Transverse colon (tissue), 4 donors: ENCODE results near the gene TRIM37. TPM values are rescaled to one million over a fixed set of nuclear protein-coding genes. Genes with fewer than 3 reads are reported as not detected.

Experiments
- DNase-seq: peaks from one replicate; pipeline ENCODE4 v3.0.0-alpha.2; 2019
- H3K27ac ChIP-seq, 4 donors: fragments of 200-600 bp; sonication (generic); 2 replicates each; pipeline ENCODE4 v1.5.1; 2016 to 2018; ENCODE audit warnings: inconsistent platforms in 4 of 4
- H3K27me3 ChIP-seq: fragments of 200-600 bp; sonication (generic); 2 replicates; pipeline ENCODE4 v1.5.1; 2017; ENCODE audit warnings: inconsistent platforms
- H3K36me3 ChIP-seq, 4 donors: fragments of 200-600 bp; sonication (generic); 2 replicates each; pipeline ENCODE4 v1.5.1; 2017 to 2019; ENCODE audit warnings: inconsistent platforms in 4 of 4
- H3K4me1 ChIP-seq, 4 donors: fragments of 200-600 bp; sonication (generic); 2 replicates each; pipeline ENCODE4 v1.5.1; 2017 to 2020; ENCODE audit warnings: inconsistent platforms in 4 of 4
- H3K4me3 ChIP-seq, 4 donors: fragments of 200-600 bp; sonication (generic); 1 replicate in 1 of 4; 2 replicates in 3 of 4; pipeline versions ENCODE4 v1.5.1 to v1.6.1; 2017 to 2019; ENCODE audit warnings: inconsistent platforms in 4 of 4
- H3K9me3 ChIP-seq, 2 donors: fragments of 200-600 bp; sonication (generic); 2 replicates each; pipeline ENCODE4 v1.5.1; 2017 to 2019; ENCODE audit warnings: inconsistent platforms in 2 of 2
- CTCF ChIP-seq, 5 experiments: fragments of 200-600 bp in 3 of 5; fragments of 450-650 bp in 2 of 5; sonication (generic) in 3 of 5; IDR thresholded peaks; 1 replicate in 2 of 5; 2 replicates in 3 of 5; pipeline ENCODE4 v1.5.1; 2016 to 2017; ENCODE audit warnings: antibody characterized with exemption in 5 of 5, inconsistent platforms in 3 of 5, mild to moderate bottlenecking in 2 of 5, moderate library complexity in 1 of 5
- EP300 ChIP-seq: sonication (generic); formaldehyde crosslinking; IDR thresholded peaks from one replicate; pipeline ENCODE4 v1.6.1; 2017; ENCODE audit warnings: antibody characterized with exemption, low read depth
- POLR2A ChIP-seq: fragments of 450-650 bp; IDR thresholded peaks from one replicate; pipeline ENCODE4 v1.6.1; 2016; ENCODE audit warnings: antibody characterized with exemption, mild to moderate bottlenecking, moderate library complexity
- POLR2AphosphoS5 ChIP-seq, 3 donors: sonication (generic); formaldehyde crosslinking; IDR thresholded peaks; one replicate each; pipeline ENCODE4 v1.6.1; 2016; ENCODE audit warnings: antibody characterized with exemption in 3 of 3
- WGBS, 2 donors: methylation state at CpG; one replicate each; pipeline ENCODE4 v1.1.5; 2018; ENCODE audit warnings: low coverage in 1 of 2; 5-methylcytosine and 5-hydroxymethylcytosine counted together
- in situ Hi-C, 4 donors: fragments of 200-750 bp; cut with MboI; loops; one replicate each; pipeline versions ENCODE4 v1.15.0 to v1.15.1; 2017; ENCODE audit warnings: low sequenced_read_pairs in 3 of 4, low pct_ligation_motif_present in 1 of 4, low pct_unique_long_range_greater_than_20kb in 1 of 4
- intact Hi-C: fragments of 100-400 bp; cut with DNase I; formaldehyde crosslinking; loops from one replicate; pipeline ENCODE4 v1.15.1; 2023; ENCODE audit warnings: low total_unique reads
- total RNA-seq, 4 donors: library from RNA; depleted of rRNA; stranded (reverse); fragments of >200 nt; gene quantifications; one replicate each; pipeline ENCODE4 v1.1.0, GENCODE V29; 2016

TRIM37 gene
- total RNA-seq, 4 donors from 2014 or later, result 2.2 to 18.3 (median 14.7) TPM

GRCh38 chr17:59026176-59026939, 80.3 kb downstream of the TRIM37 start:
- in situ Hi-C loops, result loop anchor here in 1 of 4 donors (25.0 kb wide), 1 partner anchor 89 kb away; no protein-coding TSS in a partner anchor
- Histone ChIP-seq H3K27ac (no peak overlapping the region), H3K4me3 (no peak overlapping the region), H3K27me3 (no peaks in the 10 kb centered on the region), H3K36me3 (peaks cover 0 to 10% (median 3%) of the 10 kb centered on the region in 4 donors), H3K4me1 (peaks cover 0 to 3% (median 0%) of the 10 kb centered on the region in 4 donors), H3K9me3 (no peaks in the 10 kb centered on the region)
- intact Hi-C loops, result no loop called here
- 88 to 100% methylated on average over 1 of the region's 1 CpG for WGBS, 2 donors
- no peak for TF ChIP-seq CTCF (IDR thresholded peaks at IDR 0.05)
- no peak for TF ChIP-seq POLR2A
- TF ChIP-seq EP300, result no peak
- TF ChIP-seq POLR2AphosphoS5 (IDR thresholded peaks at IDR 0.05), result no peak
- no peak for DNase-seq

GRCh38 chr17:59024916-59025315, 81.8 kb downstream of the TRIM37 start:
- H3K27ac ChIP-seq, result no peak overlapping the region
- TF ChIP-seq EP300, result no peak
- TF ChIP-seq CTCF (IDR thresholded peaks at IDR 0.05), result no peak
- TF ChIP-seq POLR2A, result no peak
- no peak for TF ChIP-seq POLR2AphosphoS5 (IDR thresholded peaks at IDR 0.05)
- peaks cover 0 to 10% (median 3%) of the 10 kb centered on the region in 4 donors for H3K36me3 ChIP-seq
- no peak for DNase-seq
- H3K4me3 ChIP-seq, result no peak overlapping the region
- in situ Hi-C loops, result loop anchor here in 1 of 4 donors (25.0 kb wide), 1 partner anchor 88 kb away; no protein-coding TSS in a partner anchor
- WGBS, 2 donors, result 99 to 100% methylated on average over 2 of the region's 2 CpGs
- no peaks in the 10 kb centered on the region for H3K9me3 ChIP-seq
- intact Hi-C loops, result no loop called here
- H3K4me1 ChIP-seq, result peaks cover 0 to 3% (median 0%) of the 10 kb centered on the region in 4 donors
- H3K27me3 ChIP-seq, result no peaks in the 10 kb centered on the region

GRCh38 chr17:59018019-59018418, 88.7 kb downstream of the TRIM37 start:
- 71 to 100% methylated on average over 1 of the region's 1 CpG for WGBS, 2 donors
- in situ Hi-C loops (loop anchor here in 2 of 4 donors (10.0 kb wide), 2 partner anchors 303 to 423 kb away; no protein-coding TSS in a partner anchor), intact Hi-C loops (no loop called here)
- no peak for DNase-seq
- Histone ChIP-seq H3K4me1 (no peaks in the 10 kb centered on the region), H3K9me3 (no peaks in the 10 kb centered on the region), H3K4me3 (no peak overlapping the region), H3K27me3 (no peaks in the 10 kb centered on the region), H3K36me3 (peaks cover 0 to 8% (median 2%) of the 10 kb centered on the region in 4 donors), H3K27ac (no peak overlapping the region)
- TF ChIP-seq POLR2AphosphoS5 (IDR thresholded peaks at IDR 0.05) (no peak), EP300 (no peak), CTCF (IDR thresholded peaks at IDR 0.05) (no peak), POLR2A (no peak)

- Histone ChIP-seq H3K27me3 (no peaks in the 10 kb centered on the region), H3K4me1 (no peaks in the 10 kb centered on the region), H3K4me3 (no peak overlapping the region), H3K27ac (no peak overlapping the region), H3K9me3 (no peaks in the 10 kb centered on the region), H3K36me3 (peaks cover 0 to 14% (median 4%) of the 10 kb centered on the region in 4 donors)
- DNase-seq, result no peak
- intact Hi-C loops, result no loop called here
- TF ChIP-seq POLR2AphosphoS5 (IDR thresholded peaks at IDR 0.05) (no peak), EP300 (no peak), CTCF (IDR thresholded peaks at IDR 0.05) (no peak), POLR2A (no peak)
- WGBS, 2 donors, result 98 to 100% methylated on average over 2 of the region's 2 CpGs
- in situ Hi-C loops, result loop anchor here in 2 of 4 donors (10.0 kb wide), 2 partner anchors 297 to 417 kb away; no protein-coding TSS in a partner anchor
These were observed 94.7 kb downstream of the TRIM37 start for GRCh38 chr17:59011975-59012374.
